CD4-positive, alpha-beta T cell treated with Interleukin-2 at 100 ng/mL for 4 hours (primary cell): ENCODE measurements around the gene RIBC1.
"Not testable (repeated sequence)": the region's sequence is repeated elsewhere in the genome, so short reads cannot be mapped to it uniquely, and the experiment has no call there.

Experiments used
- DNase-seq: peaks from one replicate; pipeline ENCODE4 v3.0.0-alpha.2; 2020; ENCODE audit warnings: low spot score

The RIBC1 gene

DNA sequence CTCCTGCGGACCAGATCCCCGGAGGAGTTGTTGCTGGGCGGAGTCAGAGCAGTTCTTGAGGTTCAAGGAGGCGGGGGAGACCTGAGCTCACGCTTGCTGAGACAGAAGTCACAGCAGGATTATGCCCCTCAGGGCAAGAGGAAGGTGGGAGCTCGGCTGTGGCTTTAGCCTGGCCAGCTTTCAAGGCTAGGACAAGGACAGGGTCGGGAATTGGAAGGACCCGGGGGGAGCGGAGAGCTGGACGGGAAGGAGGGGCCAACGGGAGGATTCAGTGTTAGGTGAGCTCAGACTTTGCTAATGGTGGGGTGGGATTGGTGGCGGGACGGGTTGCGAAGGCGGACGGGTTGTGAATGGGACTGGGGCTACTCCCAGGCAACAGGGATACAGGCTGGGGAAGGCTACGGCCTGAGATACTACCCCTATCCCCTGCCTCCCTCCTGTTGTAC is at the start of gene RIBC1:
TSS of gene RIBC1 (plus strand) at position 13 of the 446 bp plus-strand sequence. CDS start 3,404 bp downstream, outside the sequence.
- DNase-seq: no peak

DNA sequence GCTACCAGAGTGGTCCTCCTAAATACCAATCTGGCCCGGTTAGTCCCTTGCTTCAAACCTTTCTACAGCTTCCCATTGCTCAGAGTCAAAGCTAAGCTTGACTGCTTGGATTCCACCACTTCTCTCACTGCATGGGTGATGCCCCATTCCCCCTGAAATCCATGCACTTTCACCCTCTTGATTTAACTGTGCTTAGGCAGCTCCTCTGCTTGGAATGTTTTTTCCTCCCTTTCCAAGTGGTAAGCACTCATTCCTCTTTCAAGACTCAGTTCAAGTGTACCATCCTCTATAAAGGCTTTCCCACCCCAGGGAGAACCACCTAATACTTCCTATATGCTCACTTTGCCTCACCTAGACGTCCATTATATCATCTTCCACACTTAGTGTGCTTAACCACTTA is 49.4 kb upstream of the RIBC1 start:
- DNase-seq: no peak

DNA sequence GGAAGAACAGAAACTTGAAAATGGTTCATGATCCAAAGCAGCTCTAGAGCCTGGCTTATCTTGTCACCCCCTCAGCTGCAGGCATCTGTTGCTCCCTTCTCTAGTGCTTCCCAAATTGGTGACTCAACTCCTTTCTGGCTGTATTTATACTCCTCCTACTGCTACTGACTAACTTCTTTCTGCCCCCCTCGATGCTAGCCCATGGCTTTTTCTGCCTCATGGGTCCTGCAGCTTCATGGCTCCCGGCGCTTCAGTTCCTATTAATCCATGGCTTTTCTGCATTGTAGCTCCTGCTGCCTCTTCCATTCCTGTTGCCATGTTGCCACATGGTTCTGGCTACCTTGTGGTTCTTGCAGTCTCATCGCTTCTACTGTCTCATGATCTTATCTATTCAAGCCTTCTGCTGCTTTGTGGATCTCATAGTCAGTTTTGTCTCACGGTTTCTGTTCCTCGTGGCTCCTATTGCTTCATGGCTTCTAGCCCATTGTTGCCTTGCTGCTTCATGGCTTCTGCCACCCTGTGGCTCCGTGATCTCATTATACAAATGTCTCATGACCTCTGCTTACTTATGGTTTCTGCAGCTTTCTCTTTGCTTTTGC is 48.4 kb upstream of the RIBC1 start:
- DNase-seq: no peak

DNA sequence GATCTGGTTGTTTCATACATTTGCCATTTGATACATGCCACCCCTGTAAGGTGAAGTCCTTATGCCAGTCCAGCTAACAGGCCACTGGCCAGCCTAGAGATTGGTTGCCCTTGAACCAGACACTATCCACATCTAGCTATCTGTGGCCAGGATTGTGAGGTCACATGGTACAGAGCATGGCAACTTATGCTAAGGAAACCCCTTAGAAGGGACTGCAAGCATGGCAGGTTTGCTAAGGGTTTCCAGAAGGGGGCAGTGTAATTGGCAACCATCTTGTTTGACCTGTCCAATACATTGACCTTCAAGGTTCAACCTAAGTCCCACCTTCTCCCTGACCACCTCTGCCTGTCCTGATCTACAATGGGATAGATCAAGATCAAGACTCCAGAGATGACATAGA is 47.8 kb upstream of the RIBC1 start:
- DNase-seq: no peak

DNA sequence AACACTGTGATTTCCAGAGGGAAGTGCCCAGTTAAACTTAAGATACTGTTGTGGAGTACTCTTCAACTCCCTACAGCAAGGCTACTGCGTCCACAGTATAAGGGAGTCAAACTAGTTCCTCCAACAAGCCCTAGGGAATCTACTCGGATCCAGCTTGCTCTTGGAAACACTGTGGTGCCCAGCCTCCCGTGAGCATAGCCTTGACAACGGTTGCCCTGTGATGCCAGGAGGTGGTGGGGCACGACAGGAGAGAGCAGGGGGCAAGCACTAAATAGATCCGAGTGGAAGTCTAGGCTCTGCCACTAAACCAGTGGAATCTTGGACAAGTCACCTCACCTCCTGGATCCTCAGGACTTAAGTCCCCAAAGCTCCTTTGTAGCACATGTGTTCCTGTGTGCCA is 45.8 kb upstream of the RIBC1 start:
- DNase-seq: no peak

DNA sequence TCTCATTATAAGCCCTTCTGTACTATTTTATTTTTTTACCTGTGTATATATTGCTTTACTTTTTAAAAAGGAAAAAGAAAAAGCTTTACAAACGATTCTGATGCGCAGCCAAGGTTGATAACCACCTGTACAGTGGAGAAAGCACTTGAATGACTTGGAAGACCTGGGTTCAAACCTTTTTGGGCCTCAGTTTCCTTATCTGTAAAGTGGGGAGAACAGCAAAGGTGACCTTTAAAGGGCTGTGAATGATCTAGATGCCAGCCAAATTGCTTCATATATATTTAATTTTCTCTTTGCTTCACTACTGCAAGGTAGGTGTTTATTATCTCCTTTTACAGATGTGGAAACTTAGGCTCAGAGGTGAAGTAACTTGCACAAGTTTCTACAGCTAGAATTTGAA is 45.2 kb upstream of the RIBC1 start:
- no peak for DNase-seq

DNA sequence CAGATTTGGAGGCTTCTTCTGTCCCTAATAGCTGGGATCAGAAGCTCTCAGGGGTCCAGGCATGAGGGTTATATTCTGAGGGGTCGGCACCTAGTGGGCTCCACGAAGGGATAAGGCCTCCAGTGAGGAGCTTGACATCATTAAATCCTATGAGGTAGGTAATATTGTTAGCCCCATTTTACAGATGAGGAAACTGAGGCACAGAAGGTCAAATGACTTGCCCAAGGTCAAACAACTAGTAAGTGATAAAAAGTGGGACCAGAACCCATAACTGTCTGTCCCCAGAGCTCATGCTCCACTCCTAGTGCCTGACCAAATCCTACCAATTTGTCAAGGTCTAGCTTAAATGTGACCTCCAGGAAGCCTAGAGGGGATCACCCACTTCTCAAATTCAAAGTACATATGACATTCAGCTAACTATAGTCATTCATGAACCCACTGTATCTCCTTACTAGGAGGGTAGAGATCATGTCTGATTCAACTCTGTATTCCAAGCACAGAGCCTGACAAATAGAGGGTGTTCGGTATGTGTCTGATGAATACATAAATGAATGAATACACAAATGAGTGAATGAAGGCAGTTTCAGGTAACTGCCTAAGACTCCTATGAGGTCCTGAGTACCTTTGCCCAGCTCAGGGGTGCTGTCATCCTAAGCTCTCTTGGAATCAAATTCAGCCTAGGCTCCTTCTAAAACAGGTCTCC is 43.5 kb upstream of the RIBC1 start:
- no peak for DNase-seq

DNA sequence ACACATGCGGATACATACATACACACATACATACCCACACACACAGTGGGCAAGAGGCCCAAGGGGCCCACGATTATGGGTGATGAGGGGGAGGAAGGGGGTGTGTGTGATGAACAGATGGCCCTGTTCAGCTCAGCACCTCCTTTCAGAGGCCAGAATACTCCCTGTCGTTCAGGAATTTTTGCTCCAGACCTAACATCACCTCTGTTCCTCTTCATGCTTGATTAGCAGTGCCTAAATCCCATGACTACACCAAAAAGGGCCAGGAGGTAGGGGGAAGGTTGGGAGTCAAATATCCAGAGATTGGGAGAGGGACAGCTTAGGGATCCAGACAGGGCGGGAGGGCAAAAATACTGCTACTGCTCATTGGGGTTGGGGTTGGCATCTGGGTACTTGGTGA is 42.9 kb upstream of the RIBC1 start:
- DNase-seq: no peak

DNA sequence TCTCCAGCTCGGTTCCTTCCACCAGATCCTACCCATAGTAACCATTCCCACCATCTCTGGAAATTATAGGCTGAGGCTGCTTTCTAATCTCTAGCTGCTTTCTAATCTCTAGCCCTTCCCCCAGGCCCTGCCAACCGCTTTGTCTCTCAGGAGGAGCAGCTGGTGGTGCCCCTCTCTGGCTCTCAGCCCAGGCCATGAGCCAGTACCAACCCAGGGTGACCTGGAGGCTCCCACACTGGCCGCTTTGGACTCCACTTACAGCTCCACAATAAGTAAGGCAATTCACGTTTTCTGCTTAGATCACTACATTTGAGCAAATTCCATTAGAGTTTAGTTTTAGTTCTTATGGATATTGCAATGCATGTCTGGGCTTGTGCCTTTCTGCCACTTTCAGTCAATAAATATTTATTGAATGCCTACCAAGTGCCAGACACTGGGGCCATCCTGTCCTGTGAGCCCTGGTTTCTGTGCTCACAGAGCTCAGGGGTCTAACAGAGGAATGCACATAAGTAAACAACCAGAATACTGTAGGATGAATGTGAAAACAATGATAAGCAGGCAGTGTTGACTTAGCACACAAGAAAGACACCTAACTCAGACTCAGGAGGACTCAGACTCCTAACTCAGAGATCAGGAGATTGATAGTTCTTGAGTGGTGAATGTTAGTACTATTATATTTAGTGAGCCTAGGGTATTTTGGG is 39.1 kb upstream of the RIBC1 start:
- DNase-seq: no peak

DNA sequence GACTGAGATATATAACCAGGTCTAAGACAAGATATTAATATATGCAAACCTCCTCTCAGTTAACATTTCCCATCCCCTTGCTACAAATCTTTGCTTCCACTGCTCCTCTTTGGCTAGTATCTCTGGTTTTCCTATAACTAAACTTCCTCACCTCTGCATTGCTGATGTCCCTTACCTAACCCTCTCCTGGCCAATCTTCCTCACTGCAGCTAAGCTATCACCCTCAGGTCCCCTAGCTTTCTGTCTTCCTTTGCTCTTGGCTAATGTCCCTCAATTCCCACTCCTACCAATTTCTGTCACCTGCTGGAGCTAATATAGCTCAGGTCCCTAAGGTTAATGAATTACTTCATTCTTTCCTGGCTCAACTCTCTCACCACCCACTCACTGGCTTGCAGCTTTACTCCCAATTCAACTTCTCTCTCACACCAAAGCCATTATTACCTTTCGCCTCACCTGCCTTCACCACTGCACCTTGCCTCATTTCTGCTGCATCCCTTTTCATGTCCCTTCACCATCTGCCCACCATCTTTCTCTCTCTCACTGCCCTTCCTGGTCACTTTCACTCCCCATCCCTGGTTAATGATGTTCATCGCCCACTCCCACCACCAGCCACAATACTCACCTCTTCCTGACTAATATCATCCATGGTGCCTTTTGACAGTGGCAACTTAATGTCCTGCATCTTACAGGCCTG is 26.9 kb upstream of the RIBC1 start:
- no peak for DNase-seq

DNA sequence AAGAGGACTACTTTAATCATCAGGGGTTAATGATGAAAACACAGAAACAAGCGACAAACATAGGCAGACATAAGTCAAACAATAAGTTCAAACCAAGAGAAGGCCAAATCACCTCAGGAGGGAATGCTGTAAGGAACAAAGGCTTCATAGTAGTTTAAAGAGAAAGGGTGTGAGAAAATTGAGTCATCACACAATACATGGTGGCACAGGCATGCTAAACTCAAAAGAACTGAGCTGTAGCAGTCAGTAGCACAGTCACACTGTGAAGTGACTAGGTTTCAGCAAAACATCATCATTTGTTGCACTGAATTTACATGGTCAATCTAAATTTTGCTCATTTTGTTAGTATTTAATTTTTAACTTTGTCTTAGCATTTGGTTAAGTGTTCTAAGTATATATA is 24.5 kb upstream of the RIBC1 start:
- DNase-seq: no peak

DNA sequence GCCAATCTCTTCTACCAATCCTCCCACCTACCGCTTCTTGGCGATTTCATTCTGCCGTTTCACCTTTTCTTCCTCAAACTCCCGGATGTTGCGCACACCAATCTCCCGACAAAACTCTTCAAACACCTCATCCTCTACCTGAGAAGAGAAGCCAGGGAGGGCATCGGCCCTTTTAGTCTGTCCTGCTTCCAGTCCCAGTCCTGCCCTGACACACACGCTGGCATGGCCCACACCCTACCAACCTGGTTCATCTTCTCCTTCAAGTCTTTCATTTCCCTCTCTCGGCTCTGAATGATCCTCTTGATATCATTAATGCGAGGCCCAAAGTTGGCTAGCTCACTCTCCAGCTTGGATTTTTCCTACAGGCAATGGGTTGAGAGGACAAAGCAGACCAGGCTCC is 19.1 kb upstream of the RIBC1 start:
- DNase-seq: no peak

DNA sequence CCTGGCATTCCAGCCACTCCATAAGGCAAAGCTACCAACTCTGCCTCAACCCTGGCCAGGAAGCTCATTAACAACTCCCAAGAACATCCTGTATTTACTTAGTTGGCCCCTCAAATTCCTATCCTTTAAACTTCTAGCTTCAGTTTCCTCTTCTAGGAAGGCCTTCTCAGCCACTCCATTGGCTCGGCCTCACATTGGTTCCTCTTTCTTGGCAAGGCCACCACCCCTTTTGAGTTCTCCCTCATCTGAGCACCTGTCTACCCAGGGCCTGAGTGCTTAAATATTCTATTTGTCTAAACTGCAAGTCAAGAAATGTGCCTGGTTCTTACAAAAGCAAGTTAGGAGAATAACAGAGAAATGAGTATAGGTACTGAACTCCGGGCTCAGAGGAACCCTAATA is 10.2 kb upstream of the RIBC1 start:
- no peak for DNase-seq

DNA sequence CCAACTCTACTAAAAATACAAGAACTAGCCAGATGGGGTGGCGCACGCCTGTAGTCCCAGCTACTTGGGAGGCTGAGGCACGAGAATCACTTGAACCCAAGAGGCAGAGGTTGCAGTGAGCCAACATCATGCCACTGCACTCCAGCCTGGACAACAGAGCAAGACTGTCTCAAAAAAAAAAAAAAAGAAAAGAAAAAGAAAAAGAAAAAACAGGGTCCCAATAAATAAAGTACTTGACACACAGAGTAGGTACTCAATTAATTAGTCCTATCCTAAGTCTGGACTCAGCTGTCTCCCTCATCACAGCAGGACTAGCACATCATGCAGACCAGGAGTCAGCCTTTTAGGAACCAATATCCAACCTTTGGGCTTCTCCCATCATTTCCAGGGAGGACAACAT is 2.3 kb upstream of the RIBC1 start:
- not testable (repeated sequence) for DNase-seq

DNA sequence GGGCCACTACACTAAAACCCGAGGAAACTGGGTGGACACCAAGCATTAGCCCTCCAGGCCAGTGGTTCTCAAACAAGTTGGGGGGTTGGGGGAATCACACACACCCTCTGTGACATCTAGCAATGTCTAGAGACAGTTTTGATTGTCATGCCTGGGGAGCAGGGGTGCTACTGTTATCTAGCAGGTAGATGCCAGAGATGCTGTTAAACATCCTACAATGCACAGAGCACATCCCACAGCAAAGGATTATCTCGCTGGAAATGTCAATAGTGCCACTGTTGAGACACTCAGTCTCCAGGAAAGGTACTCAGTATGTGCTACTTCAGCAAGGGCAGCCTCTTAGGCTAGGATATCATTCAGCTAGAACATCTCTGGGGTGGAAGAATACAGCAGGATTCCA is 1.5 kb upstream of the RIBC1 start:
- DNase-seq: no peak

DNA sequence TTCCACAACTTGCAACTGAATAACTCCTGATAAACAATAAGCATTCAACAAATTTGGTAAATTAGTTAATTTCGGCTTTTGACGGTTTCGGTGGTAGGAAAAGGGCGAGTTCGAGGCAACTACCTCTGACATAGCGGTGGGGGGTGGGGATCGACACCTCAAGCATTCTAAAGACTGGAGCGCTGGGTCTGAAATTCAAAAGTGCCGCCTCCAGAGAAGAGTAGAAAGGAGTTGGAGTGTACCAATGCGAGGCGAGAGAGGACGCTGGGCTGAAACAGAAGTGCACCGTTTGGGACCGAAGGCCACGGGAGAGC is 944 bp upstream of the RIBC1 start:
- no peak for DNase-seq

DNA sequence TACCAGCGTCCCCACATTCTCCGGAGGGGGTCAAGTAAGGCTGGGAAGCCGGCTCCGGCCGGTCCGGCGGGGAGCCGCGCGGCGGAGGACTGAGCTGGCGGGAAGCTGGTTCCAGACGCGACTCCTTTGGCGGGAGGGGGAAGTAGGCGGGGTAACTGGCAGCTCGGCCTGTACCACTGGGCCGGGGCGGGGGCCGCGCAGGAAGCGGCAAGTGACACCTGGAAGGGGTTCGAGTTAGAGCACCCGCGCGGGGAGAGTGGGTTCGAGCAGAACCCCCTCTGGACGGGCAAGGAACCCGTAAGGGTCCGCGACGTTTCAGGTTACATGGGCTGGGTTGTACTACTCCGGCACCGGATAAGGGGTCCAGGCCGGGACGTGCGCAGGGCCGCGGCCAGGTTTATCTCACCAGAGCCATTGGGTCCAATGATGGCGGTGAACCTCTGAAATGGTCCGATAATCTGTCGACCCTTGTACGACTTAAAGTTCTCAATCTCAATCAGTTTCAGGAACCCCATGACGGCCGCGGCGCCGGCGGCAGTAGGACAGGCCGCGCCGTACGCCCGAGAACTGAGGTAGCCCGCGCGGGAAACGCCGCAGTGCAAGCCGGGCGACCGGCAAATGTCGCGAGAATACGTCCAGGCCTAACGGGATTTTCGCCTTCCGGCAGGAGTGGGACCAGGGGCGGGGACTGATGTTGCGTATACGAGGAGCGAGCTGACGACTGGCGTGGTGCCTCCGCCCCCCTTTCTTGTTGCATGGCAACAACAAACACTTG is 400 bp upstream of the RIBC1 start, which contains the start of gene SMC1A:
TSS of gene SMC1A (minus strand) at position 569 of the 775 bp plus-strand sequence. CDS start at position 515, 54 bp downstream.
- peak; percentile 97 for DNase-seq

DNA sequence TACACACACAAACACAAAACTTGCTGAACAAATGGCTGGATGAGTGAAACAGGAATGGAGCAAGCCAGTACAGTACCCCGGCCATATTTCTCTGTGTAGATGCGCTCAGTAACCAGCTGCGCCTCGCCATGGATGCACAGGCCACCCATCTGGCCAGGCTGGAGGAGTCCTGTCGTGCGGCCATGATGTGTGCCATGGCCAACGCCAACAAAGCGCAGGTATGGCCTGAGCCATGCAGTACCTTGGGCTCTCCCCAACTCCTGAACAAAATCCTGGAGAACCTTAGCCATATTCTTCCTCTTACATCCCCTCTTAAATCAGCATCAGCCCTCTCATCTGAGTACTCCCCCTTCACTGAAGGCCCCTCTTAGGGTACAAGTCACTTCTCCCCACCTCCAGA is 7.1 kb downstream of the RIBC1 start:
- no peak for DNase-seq

DNA sequence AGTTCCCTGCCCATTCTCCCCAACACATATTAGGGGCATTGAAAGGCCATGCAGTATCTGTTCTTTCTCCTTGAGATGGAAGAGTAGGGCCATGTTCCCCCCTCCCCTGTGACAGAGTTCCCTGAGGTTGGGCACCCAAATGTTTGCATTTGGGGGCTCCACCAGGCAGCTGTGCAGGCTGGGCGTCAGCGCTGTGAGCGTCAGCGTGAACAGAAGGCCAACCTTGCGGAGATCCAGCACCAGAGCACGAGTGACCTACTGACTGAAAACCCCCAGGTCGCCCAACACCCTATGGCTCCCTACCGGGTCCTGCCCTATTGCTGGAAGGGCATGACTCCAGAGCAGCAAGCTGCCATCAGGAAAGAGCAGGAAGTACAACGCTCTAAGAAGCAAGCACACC is 7.6 kb downstream of the RIBC1 start:
- no peak for DNase-seq

DNA sequence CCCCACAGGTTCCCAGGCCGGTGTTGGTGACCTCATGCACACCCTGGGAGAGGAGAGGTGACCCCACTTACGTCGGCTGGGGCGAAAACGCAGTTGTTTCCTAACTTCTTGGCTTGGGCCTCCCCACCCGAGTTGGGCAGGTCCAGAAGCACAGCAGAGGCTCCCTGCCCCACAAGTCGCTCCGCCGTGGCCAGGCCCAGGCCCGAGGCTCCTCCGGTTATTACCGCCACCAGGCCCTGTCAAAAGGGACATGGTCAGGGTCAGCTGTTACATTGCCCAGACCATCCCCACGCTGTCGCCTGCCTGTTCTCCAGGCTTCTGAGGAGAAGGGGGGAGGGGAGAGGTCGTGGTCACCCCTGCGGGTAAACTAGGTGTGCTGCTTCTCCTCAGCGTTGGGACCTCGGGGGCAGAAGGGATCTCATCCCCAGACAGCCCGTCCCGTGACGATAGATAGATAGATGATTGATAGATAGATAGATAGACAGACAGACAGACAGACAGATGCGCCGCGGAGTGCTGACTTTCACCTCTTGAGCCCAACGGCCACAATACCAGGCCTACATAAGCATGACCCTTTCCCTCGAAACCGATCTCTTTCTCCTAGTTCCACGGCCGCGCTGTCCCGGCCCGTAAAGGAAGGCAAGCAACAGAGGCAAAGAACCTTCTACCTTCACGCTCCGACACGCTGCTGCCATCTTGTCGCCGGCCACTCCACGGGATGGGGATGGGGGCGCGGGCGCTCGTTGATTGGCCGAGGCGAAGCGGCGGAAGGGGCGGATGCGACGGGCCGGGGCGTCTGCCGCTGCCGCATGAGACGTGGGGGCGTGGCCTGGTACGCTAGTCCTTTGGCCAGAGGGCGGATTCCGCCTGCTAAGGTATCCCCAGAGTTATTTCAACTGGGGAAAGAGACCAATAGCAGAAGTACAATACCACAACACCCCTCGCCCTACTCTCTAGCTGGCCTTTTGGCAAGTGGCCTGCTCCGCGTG is 11.3 kb downstream of the RIBC1 start, which contains the start of gene HSD17B10:
TSS of gene HSD17B10 (minus strand) at position 720 of the 989 bp plus-strand sequence. CDS start at position 695, 25 bp downstream.
- DNase-seq: peak; percentile 83

DNA sequence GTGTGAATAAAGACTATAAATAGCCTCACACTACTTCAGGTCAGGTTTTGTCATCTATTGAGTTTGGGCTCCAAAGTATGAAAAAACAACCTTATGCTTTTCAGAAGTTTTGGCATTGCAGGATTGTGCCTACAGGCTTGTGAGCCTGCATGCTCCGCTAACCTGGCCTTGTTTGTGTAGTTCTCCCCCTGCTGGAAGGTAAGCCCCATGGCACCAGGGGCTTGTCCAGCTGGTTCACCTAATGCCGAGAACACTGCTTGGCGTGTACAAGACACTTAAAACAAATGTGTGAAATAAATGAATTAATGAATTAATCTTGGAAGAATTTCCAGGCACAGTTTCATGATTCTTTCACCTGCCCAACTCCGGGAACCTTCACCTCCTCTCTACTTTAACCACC is 13.3 kb downstream of the RIBC1 start:
- peak; percentile 73 for DNase-seq
